HG03558 (cell line): Measurements from ENCODE around the gene LRRTM4.
"Not testable (repeated sequence)": the region's sequence is repeated elsewhere in the genome, so short reads cannot be mapped to it uniquely, and the experiment has no call there.

Source experiments
- ATAC-seq: cut with Tn5 transposase; IDR thresholded peaks from one replicate; pipeline ENCODE4 v1.9.1; 2021; ENCODE audit warnings: moderate number of reproducible peaks; ENCODE audit not compliant: unreplicated experiment; ENCODE audit errors: extremely low read depth

Gene LRRTM4

DNA sequence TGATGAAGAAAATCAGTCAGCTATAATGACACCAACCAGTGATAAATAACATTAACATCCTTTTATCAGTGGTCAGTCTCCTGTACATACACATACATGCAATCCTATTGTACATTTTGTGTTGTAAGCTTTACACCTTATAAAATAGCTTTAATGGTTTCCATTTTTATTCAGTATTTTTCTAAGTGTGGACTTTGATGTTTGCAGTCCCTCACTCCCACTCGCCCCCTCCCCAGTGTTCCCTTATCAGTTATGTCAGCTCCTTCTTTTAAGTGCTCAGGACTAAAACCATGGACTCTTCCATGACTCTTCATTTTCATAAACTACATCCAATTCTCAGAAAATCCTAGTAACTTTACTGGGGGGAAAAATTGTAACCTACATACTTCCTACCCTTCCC, 713.0 kb downstream of the LRRTM4 start:
- no peak for ATAC-seq

DNA sequence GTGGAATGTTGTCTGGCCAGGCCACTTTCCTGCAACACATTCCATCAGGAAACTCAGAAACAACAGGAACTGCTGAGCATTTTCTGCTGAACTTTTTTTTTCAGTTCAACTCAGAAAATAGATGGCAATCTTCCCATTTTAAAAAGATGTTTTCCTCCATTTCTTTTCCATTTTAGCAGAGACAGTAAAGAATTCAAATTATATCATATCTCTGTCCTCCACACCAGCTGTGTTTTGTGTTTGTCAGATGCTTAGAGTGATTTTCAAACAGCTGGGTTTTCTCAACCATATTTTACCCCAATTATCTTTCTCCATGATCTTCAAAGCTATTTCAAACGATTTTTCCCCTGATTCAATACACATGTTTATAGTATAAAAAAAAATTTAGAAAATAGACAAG, 713.4 kb downstream of the LRRTM4 start:
- no peak for ATAC-seq

DNA sequence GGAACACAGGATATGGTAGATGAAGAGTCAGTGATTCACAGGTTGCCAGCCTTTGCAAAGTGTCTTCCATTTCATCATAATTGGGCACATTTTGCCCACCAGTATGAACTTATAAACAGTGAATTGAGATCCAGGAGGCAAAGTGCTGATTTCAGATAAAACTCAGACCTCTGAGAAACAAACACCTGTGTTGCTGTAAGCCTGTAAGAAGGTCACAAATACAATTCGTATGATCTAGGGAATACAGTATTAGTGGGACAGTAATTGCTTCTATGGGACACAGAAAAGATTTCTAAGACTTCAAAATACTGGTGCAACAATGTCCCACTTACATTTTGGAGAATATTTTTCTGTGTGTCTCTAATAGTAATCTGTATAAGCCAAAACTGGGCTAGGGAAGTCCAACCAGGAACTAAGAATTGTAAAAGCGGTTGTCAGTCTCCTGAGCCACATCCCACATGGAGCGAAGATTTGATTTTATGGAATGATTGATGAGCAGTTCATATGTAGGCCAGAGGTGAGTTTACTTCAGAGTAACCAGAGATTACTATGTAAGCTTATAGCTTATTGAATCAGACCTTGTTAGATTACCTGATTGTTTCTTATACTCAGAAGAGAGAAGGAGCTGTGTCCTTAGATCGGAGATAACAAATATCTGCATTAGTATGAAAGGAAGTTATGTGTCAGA, 728.4 kb downstream of the LRRTM4 start:
- ATAC-seq, result no peak

DNA sequence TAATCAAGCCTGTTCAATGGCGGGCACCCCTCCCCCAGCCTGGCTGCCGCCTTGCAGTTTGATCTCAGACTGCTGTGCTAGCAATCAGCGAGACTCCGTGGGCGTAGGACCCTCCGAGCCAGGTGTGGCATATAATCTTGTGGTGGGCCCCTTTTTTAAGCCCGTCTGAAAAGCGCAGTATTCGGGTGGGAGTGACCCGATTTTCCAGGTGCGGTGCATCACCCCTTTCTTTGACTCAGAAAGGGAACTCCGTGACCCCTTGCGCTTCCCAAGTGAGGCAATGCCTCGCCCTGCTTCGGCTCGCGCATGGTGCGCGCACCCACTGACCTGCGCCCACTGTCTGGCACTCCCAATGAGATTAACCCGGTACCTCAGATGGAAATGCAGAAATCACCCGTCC, 740.9 kb downstream of the LRRTM4 start:
- ATAC-seq, result not testable (repeated sequence)

DNA sequence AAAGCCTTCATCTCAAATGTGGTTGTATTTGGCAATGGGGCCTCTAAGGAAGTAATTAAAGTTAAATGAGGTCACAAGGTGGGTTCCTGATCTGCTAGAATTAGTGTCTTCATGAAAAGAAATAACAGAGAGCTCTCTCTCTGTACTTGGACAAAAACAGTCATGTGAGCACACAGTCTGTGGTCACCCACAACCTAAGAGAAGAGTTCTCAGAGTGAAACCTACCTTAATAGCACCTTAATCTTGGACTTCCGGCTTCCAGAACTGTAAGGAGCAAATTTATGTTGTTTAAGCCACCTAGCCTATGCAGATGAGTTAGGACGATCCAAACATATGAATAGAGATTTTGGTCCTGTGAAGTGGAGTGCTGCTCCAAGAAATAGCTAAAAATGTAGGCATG, 758.9 kb downstream of the LRRTM4 start:
- no peak for ATAC-seq

DNA sequence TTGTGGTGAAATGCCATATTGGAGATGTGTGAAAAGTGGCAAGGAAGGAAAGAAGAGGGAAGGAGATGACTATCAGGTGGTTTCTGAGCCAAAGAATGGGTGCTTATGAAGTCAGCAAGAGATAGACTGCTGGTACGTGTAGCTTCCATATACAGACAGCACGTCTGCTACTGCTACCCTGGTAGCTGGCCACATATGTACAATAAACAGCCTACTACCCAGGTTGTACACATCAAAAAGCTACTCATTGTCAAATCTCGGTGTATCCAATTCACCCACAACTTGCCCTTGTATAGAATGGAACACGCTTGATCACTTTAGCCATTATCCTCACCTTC, 761.8 kb downstream of the LRRTM4 start:
- no peak for ATAC-seq

DNA sequence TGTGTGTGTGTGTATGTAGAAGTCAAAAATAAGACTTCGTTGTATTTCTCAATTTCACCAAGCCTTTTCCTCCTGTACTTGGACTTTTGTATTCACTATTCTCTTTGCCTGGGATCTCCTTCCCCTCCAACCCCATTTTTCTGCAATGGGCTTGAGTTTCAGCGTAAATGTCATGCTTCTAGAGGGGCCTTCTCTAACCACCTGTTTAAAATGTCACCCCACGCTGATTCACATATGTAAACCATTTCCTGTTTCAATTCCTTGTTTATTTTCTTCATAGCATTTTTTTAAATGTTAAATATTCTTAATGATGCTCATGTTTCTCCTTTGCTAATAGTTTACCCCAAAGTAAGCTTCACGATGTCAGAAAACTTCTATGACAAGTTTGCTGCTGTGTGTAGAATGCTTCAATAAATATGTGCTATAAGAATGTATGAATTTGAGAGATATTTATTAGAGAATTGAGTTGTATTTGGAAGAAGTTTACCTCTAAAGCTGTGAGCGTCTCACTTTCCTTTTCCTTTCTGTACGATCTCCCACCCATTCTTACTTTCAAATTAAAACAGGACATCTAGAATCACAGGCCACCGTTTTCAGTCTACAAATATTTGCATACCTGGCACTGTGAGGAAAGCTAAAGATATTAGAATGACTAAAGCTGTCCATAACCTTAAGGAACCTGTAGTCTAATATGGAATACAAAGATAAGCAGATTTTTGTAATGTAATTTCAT, 762.4 kb downstream of the LRRTM4 start:
- no peak for ATAC-seq

DNA sequence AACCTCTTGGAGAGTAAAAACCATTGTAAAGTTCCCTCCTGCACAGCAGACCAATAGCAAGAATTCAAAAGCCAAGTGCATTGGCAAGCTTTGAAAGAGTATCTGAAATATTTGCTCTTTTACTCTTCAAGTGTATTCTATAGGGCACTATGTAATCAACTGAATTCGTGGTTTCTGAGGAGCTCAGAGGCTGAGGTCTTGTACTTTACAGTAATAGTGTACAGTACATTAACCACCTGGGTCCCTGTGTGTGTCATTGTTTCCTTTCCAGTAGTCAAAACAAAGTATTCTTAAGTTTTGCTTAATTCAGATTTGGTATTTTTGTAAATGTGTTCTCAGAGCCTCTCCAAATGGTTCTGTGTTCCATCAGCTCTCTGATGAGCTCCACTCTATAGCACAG, 769.7 kb downstream of the LRRTM4 start:
- ATAC-seq, result no peak

DNA sequence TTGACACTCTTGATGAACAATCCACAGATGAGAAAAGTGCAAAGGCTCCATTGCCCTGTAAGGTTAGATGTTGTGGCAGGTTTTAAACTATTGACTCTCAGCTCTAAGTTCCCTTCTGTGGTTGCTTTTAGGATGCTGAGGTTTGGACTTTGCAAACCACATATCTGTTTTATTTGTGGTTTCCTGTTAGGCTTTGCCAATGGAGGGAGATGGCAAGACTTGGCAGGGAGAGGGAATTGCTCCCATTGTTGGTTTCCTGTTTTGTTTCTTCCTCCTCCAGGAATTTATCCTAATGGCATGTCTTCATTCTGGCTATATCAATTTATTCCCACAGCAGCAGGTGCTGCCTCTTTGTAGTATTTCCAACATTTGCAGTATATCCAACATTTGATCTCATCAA, 772.3 kb downstream of the LRRTM4 start:
- ATAC-seq, result no peak

DNA sequence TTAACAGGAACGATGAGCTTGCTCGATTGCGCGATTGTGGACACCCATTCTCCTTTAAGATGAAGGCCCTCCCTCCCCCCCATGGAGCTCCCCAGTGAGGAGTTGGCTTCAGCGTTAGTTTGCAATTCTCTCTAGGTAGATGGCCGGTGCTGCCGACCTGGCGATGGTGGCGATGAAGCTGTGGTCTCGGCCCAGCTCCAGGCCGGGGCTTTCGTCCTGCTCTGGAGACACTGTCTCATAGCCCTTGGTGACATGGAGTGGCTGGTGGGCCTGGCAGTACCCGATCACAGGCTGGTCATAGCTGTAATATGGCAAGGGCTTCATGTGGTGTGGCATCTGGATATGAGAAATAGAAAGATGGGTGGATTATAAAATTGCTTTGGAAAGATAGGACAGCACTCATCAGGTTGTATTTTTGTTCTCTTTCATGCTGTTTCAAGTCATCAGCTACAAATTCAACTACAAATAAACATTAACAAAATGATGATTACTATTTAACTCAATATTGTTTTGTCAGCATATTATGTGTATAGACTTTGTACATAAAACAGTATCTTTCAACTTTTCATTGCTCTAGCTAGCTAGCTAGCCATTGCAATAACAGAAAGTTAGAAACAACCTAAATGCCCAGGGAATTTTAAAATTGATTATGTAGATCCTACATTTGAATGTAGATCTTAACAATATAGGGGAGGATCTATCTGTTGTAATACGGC, 773.4 kb downstream of the LRRTM4 start:
- ATAC-seq, result no peak

DNA sequence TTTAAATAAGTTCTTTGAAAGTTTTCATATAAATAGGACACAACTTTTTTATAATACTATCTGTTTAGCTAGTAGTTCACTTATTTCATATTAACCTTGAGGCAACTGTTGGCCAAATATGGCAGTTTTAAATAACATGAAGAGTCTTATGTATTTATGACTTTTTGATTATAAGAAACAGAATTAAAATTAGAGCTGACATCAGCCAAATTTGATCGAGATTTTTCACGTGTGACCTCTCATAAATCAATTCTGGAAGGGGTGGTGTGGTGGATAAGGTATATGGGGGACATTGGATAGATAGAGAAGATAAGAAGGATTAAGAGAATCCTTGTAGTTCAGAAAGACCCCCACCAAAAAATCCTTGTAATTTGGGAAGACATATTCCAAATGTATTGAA, 776.6 kb downstream of the LRRTM4 start:
- ATAC-seq, result no peak

DNA sequence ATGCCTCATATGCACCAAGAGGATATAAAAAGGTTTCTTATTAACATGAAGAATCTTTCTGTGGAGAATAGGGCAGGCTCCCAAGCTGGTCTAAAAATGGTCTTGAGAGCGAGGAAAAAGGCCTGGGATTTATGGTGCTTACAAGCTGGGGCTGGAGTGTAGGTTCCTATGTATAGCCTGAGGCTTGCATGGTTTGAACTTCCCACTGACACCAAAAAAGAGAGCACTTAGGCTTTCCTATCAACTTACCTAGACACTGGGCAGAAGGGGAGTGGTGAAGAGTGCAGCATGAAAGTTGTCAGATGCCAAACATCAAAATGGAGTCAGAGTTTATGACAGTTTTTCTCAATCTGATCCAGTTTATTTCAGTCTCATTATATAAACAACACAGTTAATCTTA, 784.6 kb downstream of the LRRTM4 start:
- ATAC-seq, result no peak

DNA sequence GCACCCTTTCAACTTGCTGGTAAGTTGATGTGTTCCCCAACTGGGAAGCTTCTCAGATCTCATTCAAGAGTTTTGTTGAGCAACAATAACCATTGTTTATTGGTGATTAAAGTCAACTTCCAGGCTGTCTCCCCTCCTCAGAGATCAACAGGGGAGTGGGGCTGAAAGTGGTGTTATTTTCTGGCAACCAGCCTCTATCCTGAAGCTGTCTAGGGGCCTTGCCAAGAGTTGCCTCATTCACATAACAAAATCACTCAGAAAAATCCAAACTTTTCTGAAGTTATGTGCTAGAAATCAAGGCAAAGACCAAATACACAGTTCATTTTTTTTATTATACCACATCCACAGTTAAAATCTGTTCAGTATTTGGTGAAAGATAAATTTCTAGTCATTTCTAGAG, 788.4 kb downstream of the LRRTM4 start:
- ATAC-seq, result no peak

DNA sequence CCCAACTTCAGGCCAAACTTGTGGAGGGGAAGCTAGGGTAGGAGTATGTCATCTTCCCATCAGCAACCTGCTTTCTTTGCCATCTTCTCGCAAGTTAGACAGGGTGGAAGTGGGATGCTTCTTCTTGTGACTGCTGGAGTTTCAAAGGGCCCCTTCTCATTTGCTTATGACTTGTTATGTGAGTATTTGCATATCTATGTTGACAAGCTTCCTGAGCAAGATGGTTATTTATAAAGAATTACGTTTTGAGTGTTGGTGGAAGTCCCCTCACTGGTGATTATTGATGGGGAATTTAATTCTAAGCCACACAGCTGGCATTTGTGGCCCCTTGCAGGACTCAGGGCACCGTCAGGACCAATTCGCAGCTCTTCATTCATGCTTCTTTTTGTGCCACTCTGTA, 791.0 kb downstream of the LRRTM4 start:
- no peak for ATAC-seq

DNA sequence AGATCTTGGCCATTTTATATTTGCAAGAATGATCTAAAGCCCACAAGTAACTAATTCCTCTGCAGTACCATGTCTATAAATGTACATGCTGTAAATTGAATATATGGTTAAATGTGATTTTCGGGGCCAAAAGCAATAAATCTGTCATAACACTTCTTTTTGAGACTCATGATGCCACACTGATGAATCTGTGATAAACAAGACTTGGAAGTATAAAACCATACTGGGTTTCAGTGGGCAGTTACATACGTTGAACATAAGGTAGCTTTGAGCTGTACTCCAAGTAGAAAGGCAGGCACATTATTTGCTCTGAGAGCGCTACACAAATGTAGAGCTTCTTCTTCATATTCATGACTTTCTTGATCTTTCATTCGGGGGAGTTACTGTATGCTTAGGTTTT, 792.2 kb downstream of the LRRTM4 start:
- no peak for ATAC-seq

DNA sequence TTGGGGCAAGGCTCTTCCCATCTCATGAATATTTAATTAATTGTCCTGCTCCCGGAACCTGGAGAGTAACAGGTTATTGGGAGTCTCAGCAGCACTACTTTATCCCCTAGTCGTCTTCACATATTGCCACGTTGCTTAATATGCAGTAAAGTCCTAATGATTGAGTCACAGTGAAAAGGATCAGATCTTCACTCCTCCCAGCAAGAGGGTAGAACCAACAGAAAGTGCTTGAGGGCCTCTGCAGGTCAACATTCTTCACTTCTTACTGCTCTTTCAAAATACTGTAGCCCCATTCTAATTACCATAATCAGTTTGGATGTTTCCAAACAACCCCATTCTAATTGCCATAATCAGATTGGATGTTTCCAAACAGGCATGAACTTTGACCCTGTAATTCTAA, 801.0 kb downstream of the LRRTM4 start:
- no peak for ATAC-seq

DNA sequence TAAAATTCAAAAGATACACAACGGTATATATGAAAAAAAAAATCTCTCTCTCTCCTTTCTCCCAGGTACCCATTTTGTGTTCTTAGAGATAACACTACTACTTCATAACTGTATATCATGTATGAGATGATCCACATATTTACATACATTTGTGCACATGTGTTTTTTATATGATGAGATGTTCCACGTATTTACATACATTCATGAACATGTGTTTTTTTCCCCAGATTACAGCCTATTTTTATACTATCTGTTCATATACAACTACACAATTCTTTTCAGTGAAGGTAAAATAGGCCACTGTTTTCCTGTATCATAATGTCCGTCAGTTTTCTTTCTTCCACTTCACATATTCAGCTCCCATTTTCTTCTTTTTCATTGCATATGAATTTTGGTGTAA, 808.9 kb downstream of the LRRTM4 start:
- ATAC-seq, result no peak

DNA sequence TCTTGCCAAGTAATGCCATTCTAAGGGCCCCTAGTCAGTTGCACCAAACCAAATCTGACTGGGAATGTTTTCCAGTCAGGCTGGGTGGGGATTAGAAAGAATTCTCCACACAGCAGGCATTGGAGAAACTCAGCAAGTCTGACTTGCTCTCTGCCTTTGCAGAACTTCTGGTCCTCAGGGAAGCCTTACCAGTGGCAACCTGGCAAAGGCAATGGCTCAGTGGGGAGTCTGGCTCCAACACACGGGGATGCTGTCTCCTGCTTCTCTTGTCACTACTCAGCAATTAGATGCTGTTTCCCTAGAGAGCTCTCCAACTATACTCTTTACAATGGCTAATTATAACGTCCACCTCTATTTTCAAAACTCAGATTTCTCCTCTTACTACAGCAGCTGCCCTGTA, 810.7 kb downstream of the LRRTM4 start:
- no peak for ATAC-seq

DNA sequence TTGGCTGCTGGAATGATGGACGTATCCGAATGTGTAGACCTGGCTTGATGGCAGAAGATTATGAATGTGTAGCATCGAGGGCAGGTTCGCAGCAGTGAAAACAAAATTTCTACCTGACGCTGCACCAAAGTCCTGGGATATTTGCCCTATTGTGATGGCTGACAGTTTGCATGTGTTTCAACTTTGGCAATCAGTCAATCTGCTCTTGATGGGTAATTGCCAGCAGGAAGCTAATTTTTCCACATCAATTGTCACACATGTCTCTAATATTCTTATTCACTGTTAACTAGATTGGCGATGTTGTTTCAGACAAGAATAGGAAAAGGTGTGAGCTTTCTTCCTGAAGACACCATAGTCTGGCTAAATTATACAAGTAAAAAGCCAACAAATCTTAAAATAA, 821.3 kb downstream of the LRRTM4 start:
- no peak for ATAC-seq

DNA sequence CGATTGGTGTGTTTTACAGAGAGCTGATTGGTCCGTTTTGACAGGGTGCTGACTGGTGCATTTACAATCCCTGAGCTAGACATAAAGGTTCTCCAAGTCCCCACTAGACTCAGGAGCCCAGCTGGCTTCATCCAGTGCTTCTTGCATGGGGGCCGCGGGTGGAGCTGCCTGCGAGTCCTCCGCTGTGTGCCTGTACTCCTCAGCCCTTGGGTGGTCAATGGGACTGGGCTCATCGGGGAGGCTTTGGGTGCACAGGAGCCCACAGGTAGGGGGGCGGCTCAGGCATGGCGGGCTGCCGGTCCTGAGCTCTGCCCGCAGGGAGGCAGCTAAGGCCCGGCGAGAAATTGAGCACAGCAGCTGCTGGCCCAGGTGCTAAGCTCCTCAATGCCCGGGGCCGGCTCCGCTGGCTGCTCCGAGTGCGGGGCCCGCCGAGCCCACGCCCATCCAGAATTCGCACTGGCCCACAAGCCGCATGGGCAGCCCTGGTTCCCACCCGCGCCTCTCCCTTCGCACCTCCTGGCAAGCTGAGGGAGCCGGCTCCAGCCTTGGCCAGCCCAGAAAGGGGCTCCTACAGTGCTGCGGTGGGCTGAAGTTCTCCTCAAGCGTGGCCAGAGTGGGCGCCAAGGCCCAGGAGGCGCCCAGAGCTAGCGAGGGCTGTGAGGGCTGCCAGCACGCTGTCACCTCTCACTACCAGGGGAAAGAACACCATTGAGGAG, 824.0 kb downstream of the LRRTM4 start:
- ATAC-seq, result not testable (repeated sequence)
